SK-N-SH (cell line): ENCODE data around the gene RUVBL2.

Experiments
- CHD2 ChIP-seq: fragments of 150-350 bp; IDR thresholded peaks from 2 replicates; pipeline ENCODE4 v1.6.1; 2018; ENCODE audit warnings: low read length; ENCODE audit not compliant: partially characterized antibody
- CTCF ChIP-seq: fragments of 200-600 bp; sonication (generic); IDR thresholded peaks from 2 replicates; pipeline ENCODE4 v1.6.1; 2017; ENCODE audit warnings: antibody characterized with exemption, mild to moderate bottlenecking, moderate library complexity
- ELF1 ChIP-seq: IDR thresholded peaks from 2 replicates; pipeline ENCODE4 v1.4.0; 2012
- EZH2phosphoT487 ChIP-seq: fragments of 200-600 bp; sonication (generic); IDR thresholded peaks from 2 replicates; pipeline ENCODE4 v1.6.1; 2017; ENCODE audit warnings: low read depth, mixed run types, mild to moderate bottlenecking, antibody characterized with exemption, moderate library complexity, borderline replicate concordance
- FOSL2 ChIP-seq: IDR thresholded peaks from 2 replicates; pipeline ENCODE4 v1.4.0; 2012; ENCODE audit warnings: low read depth, mild to moderate bottlenecking, moderate library complexity, borderline replicate concordance
- FOXM1 ChIP-seq: IDR thresholded peaks from 2 replicates; pipeline ENCODE4 v1.4.0; 2012; ENCODE audit warnings: low read depth, mild to moderate bottlenecking
- POLR2AphosphoS5 ChIP-seq: IDR thresholded peaks from 2 replicates; pipeline ENCODE4 v1.6.1; 2012; ENCODE audit warnings: low read depth, low read length
- REST ChIP-seq: IDR thresholded peaks from 2 replicates; pipeline ENCODE4 v1.6.1; 2012; ENCODE audit warnings: mild to moderate bottlenecking, low read depth, low read length, moderate library complexity
- SMC3 ChIP-seq: IDR thresholded peaks from 2 replicates; pipeline ENCODE4 v1.6.1; 2012; ENCODE audit warnings: low read depth, low read length, improper control_type of control experiment
- TCF12 ChIP-seq: IDR thresholded peaks from 2 replicates; pipeline ENCODE4 v1.4.0; 2012
- USF2 ChIP-seq: fragments of 150-350 bp; IDR thresholded peaks from 2 replicates; pipeline ENCODE4 v1.6.1; 2017; ENCODE audit warnings: antibody characterized with exemption, low read length, low read depth, borderline replicate concordance
- TF ChIP-seq, protein P1 (sequence below): IDR thresholded peaks from 2 replicates; pipeline ENCODE4 v1.4.0; 2012; ENCODE audit warnings: low read depth, borderline replicate concordance

DNA sequence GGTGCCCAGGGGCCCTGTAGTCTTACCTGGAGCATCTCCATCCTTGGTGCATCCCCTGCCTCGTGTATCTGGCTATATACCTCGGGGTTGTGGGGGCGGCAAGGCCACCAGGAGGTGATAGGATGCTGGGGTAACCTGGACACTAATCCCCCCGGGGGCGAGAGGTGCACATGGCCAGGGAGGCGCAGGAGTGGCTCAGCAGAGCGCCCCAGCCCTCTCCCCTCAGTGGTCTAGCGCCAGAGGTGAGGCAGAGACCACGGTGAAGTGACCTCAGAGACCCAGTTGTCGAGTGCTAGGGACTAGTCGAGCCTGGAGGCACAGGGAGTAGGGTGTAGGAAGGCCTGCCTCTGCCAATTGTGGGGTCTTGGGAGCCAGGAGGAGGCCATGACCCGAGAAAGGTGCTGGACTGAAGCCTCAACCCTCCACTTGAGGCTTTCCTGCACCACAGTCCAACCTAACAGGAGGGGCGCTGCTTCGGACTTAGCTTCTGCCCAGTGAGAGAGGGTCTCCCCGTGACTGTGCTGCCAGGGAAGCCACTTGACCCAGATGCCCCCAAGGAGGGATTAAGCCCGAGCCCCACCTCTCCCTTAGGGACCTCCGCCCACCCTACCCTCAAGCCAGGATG lies 23.5 kb downstream of the RUVBL2 start, which contains the start of gene LHB:
- TF ChIP-seq CTCF: no peak
- no peak for TF ChIP-seq REST
- no peak for TF ChIP-seq FOSL2
- TF ChIP-seq CHD2: no peak
- TF ChIP-seq POLR2AphosphoS5: no peak
- no peak for TF ChIP-seq FOXM1
- no peak for TF ChIP-seq SMC3
- TF ChIP-seq, protein P1, sequence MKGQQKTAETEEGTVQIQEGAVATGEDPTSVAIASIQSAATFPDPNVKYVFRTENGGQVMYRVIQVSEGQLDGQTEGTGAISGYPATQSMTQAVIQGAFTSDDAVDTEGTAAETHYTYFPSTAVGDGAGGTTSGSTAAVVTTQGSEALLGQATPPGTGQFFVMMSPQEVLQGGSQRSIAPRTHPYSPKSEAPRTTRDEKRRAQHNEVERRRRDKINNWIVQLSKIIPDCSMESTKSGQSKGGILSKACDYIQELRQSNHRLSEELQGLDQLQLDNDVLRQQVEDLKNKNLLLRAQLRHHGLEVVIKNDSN: no peak
- TF ChIP-seq ELF1: no peak
- no peak for TF ChIP-seq USF2
- TF ChIP-seq TCF12: no peak
- no peak for TF ChIP-seq EZH2phosphoT487
